Measurements from ENCODE around the gene CNGA3.
A peak's percentile ranks its signal among the peaks of the same experiment; 100 is the strongest.

The CNGA3 gene

GRCh38 chr2:98329549-98329948 lies 16.7 kb upstream of the CNGA3 start:
- no peak for DNase-seq

- DNase-seq: no peak
Observed at GRCh38 chr2:98332989-98333388, 13.3 kb upstream of the CNGA3 start.

- peak; percentile 18 for DNase-seq
Observed at GRCh38 chr2:98333922-98334321, 12.3 kb upstream of the CNGA3 start.

- peak; percentile 95 for DNase-seq
Observed at GRCh38 chr2:98334439-98335078, 11.7 kb upstream of the CNGA3 start.

GRCh38 chr2:98335271-98335670 lies 11.0 kb upstream of the CNGA3 start:
- no peak for DNase-seq

- no peak for DNase-seq
Observed at GRCh38 chr2:98341241-98341640, 5.0 kb upstream of the CNGA3 start.

- no peak for DNase-seq
Observed at GRCh38 chr2:98343285-98343684, 3.0 kb upstream of the CNGA3 start.

- DNase-seq: no peak
Observed at GRCh38 chr2:98347298-98348065, 1.2 kb downstream of the CNGA3 start.

- DNase-seq: no peak
Observed at GRCh38 chr2:98348066-98348561, 1.9 kb downstream of the CNGA3 start.

GRCh38 chr2:98350411-98350810 lies 4.2 kb downstream of the CNGA3 start:
- no peak for DNase-seq

- no peak for DNase-seq
Observed at GRCh38 chr2:98355881-98356280, 9.6 kb downstream of the CNGA3 start.

- DNase-seq: no peak
Observed at GRCh38 chr2:98356729-98357128, 10.5 kb downstream of the CNGA3 start.

- no peak for DNase-seq
Observed at GRCh38 chr2:98357849-98358248, 11.6 kb downstream of the CNGA3 start.

- no peak for DNase-seq
Observed at GRCh38 chr2:98359986-98360385, 13.7 kb downstream of the CNGA3 start.

GRCh38 chr2:98367721-98368120 lies 21.5 kb downstream of the CNGA3 start:
- DNase-seq: no peak

GRCh38 chr2:98369710-98370239 lies 23.5 kb downstream of the CNGA3 start:
- no peak for DNase-seq

- no peak for DNase-seq
Observed at GRCh38 chr2:98372121-98372520, 25.9 kb downstream of the CNGA3 start.

- DNase-seq: no peak
Observed at GRCh38 chr2:98372579-98372978, 26.3 kb downstream of the CNGA3 start.

GRCh38 chr2:98374286-98374685 lies 28.0 kb downstream of the CNGA3 start:
- no peak for DNase-seq

- DNase-seq: no peak
Observed at GRCh38 chr2:98374958-98375570, 28.8 kb downstream of the CNGA3 start.

- no peak for DNase-seq
Observed at GRCh38 chr2:98376301-98376910, 30.1 kb downstream of the CNGA3 start.

- DNase-seq: peak; percentile 14
Observed at GRCh38 chr2:98376996-98377395, 30.7 kb downstream of the CNGA3 start.

GRCh38 chr2:98377544-98377943 lies 31.3 kb downstream of the CNGA3 start:
- no peak for DNase-seq

All from fibroblast of upper back skin (primary cell).